Activated T-cell treated with anti-CD3 and anti-CD28 coated beads, Interleukin-2, amount 50 U/mL, for 72 hours (primary cell): ENCODE measurements around the gene PSMD11. TPM values are rescaled to one million over a fixed set of nuclear protein-coding genes. Genes with fewer than 3 reads are reported as not detected.
"Not testable (repeated sequence)": the region's sequence is repeated elsewhere in the genome, so short reads cannot be mapped to it uniquely, and the experiment has no call there.

ENCODE experiments used
- ATAC-seq, 2 donors: fragments of 150-1000 bp; cut with Tn5 transposase; replicated peaks in 1 of 2; 2 replicates each; pipeline ENCODE4 v1.10.0; 2021; ENCODE audit warnings: moderate library complexity in 2 of 2, mild to moderate bottlenecking in 1 of 2
- DNase-seq, 2 donors: peaks; one replicate each; pipeline ENCODE4 v3.0.0; 2021 to 2022; ENCODE audit warnings: mixed read lengths in 1 of 2
- H3K27ac Mint-ChIP-seq: one replicate; pipeline ENCODE4 v1.8.0; 2022; ENCODE audit warnings: mild to moderate bottlenecking, moderate library complexity, mixed read lengths
- H3K27me3 Mint-ChIP-seq: one replicate; pipeline ENCODE4 v1.8.0; 2022; ENCODE audit warnings: low read depth, mixed read lengths
- H3K36me3 Mint-ChIP-seq, 2 donors: one replicate each; pipeline ENCODE4 v1.8.0; 2022; ENCODE audit warnings: mixed read lengths in 2 of 2, mild to moderate bottlenecking in 1 of 2; ENCODE audit not compliant: insufficient read depth in 2 of 2
- H3K4me1 Mint-ChIP-seq: one replicate; pipeline ENCODE4 v1.8.0; 2022; ENCODE audit warnings: low read depth, mixed read lengths
- H3K4me3 Mint-ChIP-seq, 2 donors: one replicate each; pipeline ENCODE4 v1.8.0; 2022; ENCODE audit warnings: mild to moderate bottlenecking in 2 of 2, mixed read lengths in 2 of 2, moderate library complexity in 2 of 2
- H3K9me3 Mint-ChIP-seq, 2 donors: one replicate each; pipeline ENCODE4 v1.8.0; 2022; ENCODE audit warnings: mixed read lengths in 2 of 2
- total RNA-seq, 2 donors: library from RNA; stranded (reverse); gene quantifications; one replicate each; pipeline ENCODE4 v1.2.3, GENCODE V29; 2022

PSMD11 gene
- total RNA-seq = 100 to 1,000 TPM; 131 to 134 TPM

DNA sequence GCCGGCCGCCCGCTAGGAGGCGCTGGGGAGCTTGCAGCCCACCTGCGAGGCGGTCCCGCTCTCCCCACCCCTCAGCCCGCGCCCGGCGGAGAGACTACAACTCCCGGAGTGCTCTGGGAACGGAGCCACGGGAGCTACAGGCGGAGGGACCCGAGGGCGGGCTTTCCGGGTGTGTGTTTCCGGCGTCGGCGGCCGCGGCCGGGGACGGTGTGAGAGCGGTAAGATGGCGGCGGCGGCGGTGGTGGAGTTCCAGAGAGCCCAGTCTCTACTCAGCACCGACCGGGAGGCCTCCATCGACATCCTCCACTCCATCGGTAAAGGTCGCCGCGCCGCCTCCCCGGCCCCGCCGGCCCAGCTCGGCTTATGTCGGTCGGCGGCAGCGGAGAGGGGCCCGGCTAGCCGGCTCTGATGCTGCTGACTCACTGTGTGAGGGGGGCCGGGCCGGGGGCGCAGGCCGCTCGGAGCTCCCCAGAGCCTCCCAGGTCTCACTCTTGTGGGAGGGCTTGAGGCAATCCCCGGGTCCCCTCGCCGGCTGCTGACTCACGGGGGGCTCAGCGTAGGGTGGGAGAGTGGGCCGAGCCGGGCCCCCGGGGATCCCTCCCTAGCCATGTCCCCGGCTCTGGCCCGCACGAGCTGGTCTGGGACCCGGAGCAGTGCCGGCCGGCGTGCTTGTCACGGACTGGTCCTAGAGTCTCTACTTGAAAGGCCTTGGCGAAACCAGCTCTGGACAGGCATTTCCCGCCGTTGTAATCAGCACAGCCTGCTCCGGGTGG is at the start of gene PSMD11:
TSS of gene PSMD11 (plus strand) at position 210 of the 773 bp plus-strand sequence. CDS start at position 224, 14 bp downstream.
- peak; percentile 99 for DNase-seq
- H3K4me3 Mint-ChIP-seq = peak within 1 kb of the TSS; percentile 96 to 97
- peaks cover 12 to 16% of the 10 kb centered on the region in 2 donors for H3K36me3 Mint-ChIP-seq
- peaks cover 45% of the 10 kb centered on the region for H3K4me1 Mint-ChIP-seq
- H3K27ac Mint-ChIP-seq = peak within 1 kb of the TSS; percentile 97
- peaks cover 10% of the 10 kb centered on the region for H3K27me3 Mint-ChIP-seq
- ATAC-seq = peak; percentile 94 to 95
- no peaks in the 10 kb centered on the region for H3K9me3 Mint-ChIP-seq

DNA sequence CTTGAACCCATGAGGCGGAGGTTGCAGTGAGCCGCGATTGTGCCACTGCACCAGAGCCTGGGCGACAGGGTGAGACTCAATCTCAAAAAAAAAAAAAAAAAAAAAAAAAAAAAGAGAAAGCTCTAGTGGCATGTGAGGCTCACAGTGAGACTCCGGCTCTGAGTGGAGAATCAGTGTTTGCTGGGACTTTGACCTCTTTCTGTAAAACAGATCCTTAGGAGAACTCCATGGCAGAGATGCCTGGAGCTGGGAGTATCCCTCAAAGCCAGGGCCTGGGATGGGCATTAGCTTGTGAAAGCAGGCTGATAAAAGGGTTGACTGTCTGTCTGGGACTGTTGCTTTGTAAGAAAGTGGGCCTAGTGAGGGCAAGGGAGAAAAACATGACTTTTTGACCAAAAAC is 48.0 kb upstream of the PSMD11 start:
- H3K4me3 Mint-ChIP-seq = no peak overlapping the region
- DNase-seq (no peak), ATAC-seq (no peak)
- H3K27ac Mint-ChIP-seq = no peak overlapping the region
- H3K36me3 Mint-ChIP-seq = peaks cover 2 to 4% of the 10 kb centered on the region in 2 donors
- no peaks in the 10 kb centered on the region for H3K27me3 Mint-ChIP-seq
- H3K4me1 Mint-ChIP-seq = no peaks in the 10 kb centered on the region
- no peaks in the 10 kb centered on the region for H3K9me3 Mint-ChIP-seq

DNA sequence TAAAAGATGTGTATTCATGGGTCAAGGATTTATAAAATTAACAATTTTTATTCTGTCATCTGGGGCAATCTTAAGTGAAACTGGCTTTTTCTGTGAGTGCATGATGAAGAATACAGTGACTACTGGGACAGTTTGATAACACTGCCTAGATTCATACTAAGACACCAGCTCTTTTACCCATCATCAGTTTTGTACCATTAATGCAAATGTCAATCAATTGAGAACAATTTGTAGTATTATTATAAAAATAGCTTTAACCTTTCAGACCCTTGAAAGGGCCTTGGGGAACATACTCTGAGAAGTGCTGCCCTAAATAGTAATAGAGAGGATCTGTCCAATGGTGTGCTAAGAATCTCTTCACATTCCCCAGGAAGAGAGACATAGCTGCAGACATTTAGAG is 45.4 kb upstream of the PSMD11 start:
- ATAC-seq = no peak
- no peak for DNase-seq
- peak overlapping the region; percentile 92 for H3K27ac Mint-ChIP-seq
- H3K27me3 Mint-ChIP-seq = no peaks in the 10 kb centered on the region
- no peaks in the 10 kb centered on the region for H3K9me3 Mint-ChIP-seq
- no peak overlapping the region for H3K4me3 Mint-ChIP-seq
- H3K36me3 Mint-ChIP-seq = peaks cover 0 to 2% of the 10 kb centered on the region in 2 donors
- H3K4me1 Mint-ChIP-seq = peaks cover 5% of the 10 kb centered on the region

- DNase-seq, ATAC-seq, H3K4me3 Mint-ChIP-seq, H3K27me3 Mint-ChIP-seq, H3K4me1 Mint-ChIP-seq, H3K27ac Mint-ChIP-seq, H3K36me3 Mint-ChIP-seq, H3K9me3 Mint-ChIP-seq: not testable (repeated sequence)
These were observed 34.2 kb upstream of the PSMD11 start for GRCh38 chr17:32410085-32410484.

DNA sequence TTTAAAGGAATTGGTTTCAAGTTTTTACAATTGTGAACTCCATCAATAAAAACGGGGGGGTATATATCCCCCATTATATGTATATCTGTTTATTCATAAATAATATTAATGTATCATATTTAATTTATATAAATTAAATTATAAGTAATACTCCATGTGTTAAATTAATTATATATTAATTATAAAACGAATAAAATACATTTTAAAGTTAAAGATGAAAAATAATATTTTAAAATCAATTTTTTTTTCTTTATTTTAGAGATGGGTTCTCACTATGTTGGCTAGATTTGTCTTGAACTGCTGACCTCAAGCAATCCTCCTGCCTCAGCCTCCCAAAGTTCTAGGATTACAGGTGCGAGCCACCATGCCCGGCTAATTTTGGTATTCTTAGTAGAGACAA is 17.4 kb upstream of the PSMD11 start:
- Mint-ChIP-seq H3K36me3 (peaks cover 9% of the 10 kb centered on the region in 2 donors), H3K4me1 (no peaks in the 10 kb centered on the region), H3K27me3 (no peaks in the 10 kb centered on the region), H3K9me3 (peaks cover 7 to 11% of the 10 kb centered on the region in 2 donors), H3K27ac (no peak overlapping the region), H3K4me3 (no peak overlapping the region)
- ATAC-seq = no peak
- no peak for DNase-seq

DNA sequence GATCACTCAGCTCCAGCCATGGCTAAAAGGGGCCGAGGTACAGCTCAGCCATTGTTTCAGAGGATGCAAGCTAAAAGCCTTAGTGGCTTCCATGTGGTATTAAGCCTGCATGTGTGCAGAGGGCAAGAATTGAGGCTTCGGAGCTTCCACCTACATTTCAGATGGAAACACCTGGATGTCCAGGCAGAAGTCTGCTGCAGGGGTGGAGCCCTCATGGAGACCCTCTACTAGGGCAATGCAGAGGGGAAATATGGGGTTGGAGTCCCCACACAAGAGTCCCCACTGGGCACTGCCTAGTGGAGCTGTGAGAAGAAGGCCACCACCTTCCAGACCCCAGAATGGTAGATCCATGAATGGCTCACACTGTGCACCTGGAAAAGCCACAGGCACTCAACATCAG is 14.7 kb upstream of the PSMD11 start:
- ATAC-seq (no peak), DNase-seq (no peak)
- H3K27ac Mint-ChIP-seq = no peak overlapping the region
- no peaks in the 10 kb centered on the region for H3K27me3 Mint-ChIP-seq
- peaks cover 7 to 11% of the 10 kb centered on the region in 2 donors for H3K9me3 Mint-ChIP-seq
- no peak overlapping the region for H3K4me3 Mint-ChIP-seq
- H3K4me1 Mint-ChIP-seq = no peaks in the 10 kb centered on the region
- H3K36me3 Mint-ChIP-seq = peaks cover 9% of the 10 kb centered on the region in 2 donors

DNA sequence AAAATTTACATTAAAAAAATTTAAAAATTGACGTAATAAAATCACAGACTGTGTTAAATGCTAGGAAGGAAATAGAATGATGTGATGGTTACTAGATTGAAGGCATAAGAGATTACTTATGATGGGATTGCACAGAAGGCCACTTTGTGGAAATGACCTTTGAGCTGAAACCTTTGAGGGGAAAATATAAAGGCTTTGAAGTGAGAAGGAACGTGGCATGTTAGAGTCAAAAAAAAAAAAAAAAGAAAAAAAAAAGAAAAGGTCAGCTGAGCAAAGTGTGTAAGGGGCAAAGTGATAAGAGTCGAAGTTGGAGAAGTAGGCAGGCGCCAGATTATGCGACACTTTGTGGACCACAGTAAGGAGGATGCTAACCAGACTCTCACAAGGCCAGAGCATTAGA is 3.6 kb upstream of the PSMD11 start:
- H3K4me1 Mint-ChIP-seq = peaks cover 21% of the 10 kb centered on the region
- DNase-seq (no peak), ATAC-seq (no peak)
- H3K27me3 Mint-ChIP-seq = peaks cover 16% of the 10 kb centered on the region
- peaks cover 2% of the 10 kb centered on the region in 2 donors for H3K9me3 Mint-ChIP-seq
- no peak overlapping the region for H3K4me3 Mint-ChIP-seq
- no peak overlapping the region for H3K27ac Mint-ChIP-seq
- H3K36me3 Mint-ChIP-seq = peaks cover 1 to 6% of the 10 kb centered on the region in 2 donors

DNA sequence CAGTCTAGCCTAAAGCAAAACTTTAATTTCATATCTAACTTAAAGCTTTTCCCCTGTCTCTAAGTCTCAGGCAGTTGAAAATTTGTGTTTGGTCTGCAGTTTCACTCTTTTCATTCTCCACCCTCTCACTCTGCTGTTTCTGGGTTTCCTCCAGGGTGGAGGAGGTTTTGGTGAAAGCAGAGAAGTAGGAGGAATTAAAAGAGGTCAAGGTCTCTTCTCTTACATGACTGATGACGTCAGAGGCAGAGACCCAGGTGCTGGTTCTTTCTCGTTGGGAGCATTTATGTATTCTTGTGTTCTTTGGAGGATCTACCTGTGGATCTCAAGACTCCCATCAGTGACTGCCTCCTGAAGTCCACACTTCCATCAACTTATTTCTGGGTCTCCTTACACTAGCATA is 2.4 kb upstream of the PSMD11 start:
- peaks cover 10% of the 10 kb centered on the region for H3K27me3 Mint-ChIP-seq
- no peak overlapping the region for H3K4me3 Mint-ChIP-seq
- DNase-seq (no peak), ATAC-seq (no peak)
- H3K36me3 Mint-ChIP-seq = peaks cover 6% of the 10 kb centered on the region in 2 donors
- peaks cover 32% of the 10 kb centered on the region for H3K4me1 Mint-ChIP-seq
- H3K9me3 Mint-ChIP-seq = no peaks in the 10 kb centered on the region
- no peak overlapping the region for H3K27ac Mint-ChIP-seq

DNA sequence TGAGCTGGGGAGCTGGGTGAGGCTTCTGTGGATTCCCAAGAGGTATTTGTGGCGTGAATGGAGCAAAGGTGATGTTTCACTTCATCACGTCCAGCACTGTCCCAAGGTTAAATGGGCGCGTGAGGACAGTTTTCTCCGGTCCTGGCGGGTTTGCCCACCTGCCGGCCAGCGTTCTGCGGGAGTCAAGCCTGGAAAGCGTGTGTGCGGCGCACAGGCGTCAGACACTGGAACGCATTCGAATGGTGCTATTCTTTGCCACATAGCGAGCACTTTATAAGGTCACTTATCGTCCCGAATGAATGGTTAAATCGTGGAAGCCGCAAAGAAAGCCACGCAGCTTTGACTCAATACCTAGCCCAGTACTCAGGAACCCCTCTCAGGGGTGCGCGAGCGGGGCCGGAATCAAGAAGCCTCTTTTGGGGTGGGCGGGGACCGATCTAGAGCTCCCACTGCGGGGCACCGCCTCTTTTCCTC is 446 bp upstream of the PSMD11 start:
- no peak overlapping the region for H3K27ac Mint-ChIP-seq

DNA sequence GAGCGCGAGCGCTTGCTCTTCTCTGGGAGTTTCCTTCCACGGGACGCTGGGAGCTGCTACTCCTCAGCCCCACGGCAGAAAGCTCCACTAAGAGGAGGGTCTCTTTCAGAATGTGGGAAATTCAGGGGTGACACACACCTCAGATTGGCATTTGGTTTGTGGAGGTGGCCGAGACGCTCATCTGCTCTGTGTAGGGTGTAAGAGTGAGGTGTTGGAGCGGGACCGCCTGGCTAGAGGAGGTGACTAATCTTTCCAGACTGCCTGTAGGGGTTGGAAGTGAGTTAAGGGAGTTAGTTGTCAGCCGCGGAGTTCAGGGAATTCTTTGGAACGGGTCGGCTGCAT is 735 bp downstream of the PSMD11 start:
- no peaks in the 10 kb centered on the region for H3K9me3 Mint-ChIP-seq
- H3K36me3 Mint-ChIP-seq = peaks cover 15 to 19% of the 10 kb centered on the region in 2 donors
- ATAC-seq = peak; percentile 23 to 38
- peaks cover 48% of the 10 kb centered on the region for H3K4me1 Mint-ChIP-seq
- H3K27me3 Mint-ChIP-seq = peaks cover 10% of the 10 kb centered on the region
- H3K27ac Mint-ChIP-seq = peak overlapping the region; percentile 97
- peak overlapping the region; percentile 96 to 97 for H3K4me3 Mint-ChIP-seq
- DNase-seq = peak; percentile 48 to 51

More for the DNA sequence above, 446 bp upstream of the PSMD11 start:
- Mint-ChIP-seq H3K4me1 (peaks cover 43% of the 10 kb centered on the region), H3K9me3 (no peaks in the 10 kb centered on the region), H3K27me3 (peaks cover 10% of the 10 kb centered on the region), H3K4me3 (peak overlapping the region; percentile 96 to 97), H3K36me3 (peaks cover 12 to 14% of the 10 kb centered on the region in 2 donors)
- ATAC-seq (no peak), DNase-seq (no peak)

- H3K27ac Mint-ChIP-seq = peak overlapping the region; percentile 97
- ATAC-seq = no peak
- H3K4me1 Mint-ChIP-seq = peaks cover 48% of the 10 kb centered on the region
- peak overlapping the region; percentile 96 to 97 for H3K4me3 Mint-ChIP-seq
- DNase-seq = no peak
- H3K36me3 Mint-ChIP-seq = peaks cover 16 to 20% of the 10 kb centered on the region in 2 donors
- H3K27me3 Mint-ChIP-seq = peaks cover 10% of the 10 kb centered on the region
- H3K9me3 Mint-ChIP-seq = no peaks in the 10 kb centered on the region
These were observed 1.2 kb downstream of the PSMD11 start for GRCh38 chr17:32445497-32445896.

DNA sequence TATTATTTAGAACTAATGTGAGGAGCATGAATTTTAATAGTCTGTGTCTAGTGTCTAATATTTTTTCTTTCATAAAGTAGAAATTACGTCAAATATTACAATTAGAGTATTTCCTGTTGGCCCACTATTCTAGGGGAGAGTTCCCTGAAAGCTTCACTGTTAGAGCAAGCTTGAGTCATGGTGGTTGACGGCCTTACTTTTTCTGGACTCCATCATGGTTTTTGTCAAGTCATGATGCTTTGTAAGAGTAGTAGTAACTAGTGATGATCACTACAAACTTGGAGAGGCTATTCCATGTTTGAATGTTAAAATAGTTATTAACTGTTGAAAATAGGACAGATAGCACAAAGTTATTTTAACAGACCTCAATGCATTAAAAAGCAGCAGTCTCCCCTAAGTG is 1.7 kb downstream of the PSMD11 start:
- Mint-ChIP-seq H3K27ac (peak overlapping the region; percentile 97), H3K4me3 (peak overlapping the region; percentile 96 to 97), H3K27me3 (peaks cover 9% of the 10 kb centered on the region), H3K9me3 (no peaks in the 10 kb centered on the region), H3K4me1 (peaks cover 44% of the 10 kb centered on the region), H3K36me3 (peaks cover 18 to 25% of the 10 kb centered on the region in 2 donors)
- no peak for ATAC-seq
- DNase-seq = no peak

DNA sequence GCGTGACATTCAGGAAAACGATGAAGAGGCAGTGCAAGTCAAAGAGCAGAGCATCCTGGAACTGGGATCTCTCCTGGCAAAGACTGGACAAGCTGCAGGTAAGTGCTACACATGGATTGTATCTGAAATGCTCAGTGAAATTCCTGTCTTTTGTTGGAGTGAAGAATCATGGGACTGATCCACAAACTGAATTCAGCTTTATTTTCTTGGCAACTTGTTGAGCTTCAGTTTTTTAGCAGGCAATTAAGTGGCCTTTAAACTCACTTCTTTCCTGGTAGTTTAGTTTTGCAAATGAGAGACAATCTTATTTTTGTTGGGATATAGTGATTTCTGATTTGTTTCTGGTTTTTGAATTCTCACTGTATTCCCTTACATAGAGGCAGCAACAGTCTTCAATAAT is 2.6 kb downstream of the PSMD11 start:
- H3K4me3 Mint-ChIP-seq = peak overlapping the region; percentile 96 to 97
- H3K27me3 Mint-ChIP-seq = peaks cover 6% of the 10 kb centered on the region
- DNase-seq = no peak
- peaks cover 40% of the 10 kb centered on the region for H3K4me1 Mint-ChIP-seq
- H3K36me3 Mint-ChIP-seq = peaks cover 18 to 27% of the 10 kb centered on the region in 2 donors
- no peaks in the 10 kb centered on the region for H3K9me3 Mint-ChIP-seq
- H3K27ac Mint-ChIP-seq = peak overlapping the region; percentile 97
- no peak for ATAC-seq
